Upper lobe of left lung (tissue), 4 donors: ENCODE measurements around the gene EXOC4.

Experiments
- POLR2A ChIP-seq, 4 donors: fragments of 450-650 bp; IDR thresholded peaks; one replicate each; pipeline ENCODE4 v1.5.1; 2016 to 2017; ENCODE audit warnings: antibody characterized with exemption in 4 of 4, mild to moderate bottlenecking in 2 of 4
- TF ChIP-seq, protein P1 (sequence below), 6 experiments: fragments of 450-650 bp in 4 of 6; fragments of 200-600 bp in 2 of 6; sonication (generic) in 2 of 6; IDR thresholded peaks; one replicate each; pipeline ENCODE4 v1.5.1; 2016 to 2019; ENCODE audit warnings: antibody characterized with exemption in 6 of 6

DNA sequence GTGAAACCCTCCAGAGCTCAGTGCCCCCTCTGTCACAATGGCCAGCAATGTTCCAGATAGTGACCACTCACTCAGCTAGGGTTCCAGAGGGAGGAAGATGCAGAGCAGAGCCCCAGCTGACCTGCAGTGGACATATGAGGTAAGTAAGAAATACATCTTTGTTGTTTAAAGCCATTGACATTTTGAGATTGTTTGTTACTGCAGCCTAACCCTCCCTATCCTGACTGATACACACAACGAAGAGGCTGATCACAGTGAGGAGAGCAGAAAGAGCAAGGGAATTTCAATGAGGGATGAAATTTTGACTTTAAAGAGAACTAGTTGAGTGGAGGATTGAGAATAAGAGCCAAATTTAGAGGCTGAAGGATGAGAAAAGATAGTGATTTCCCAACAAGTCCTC, 822.9 kb downstream of the EXOC4 start:
- TF ChIP-seq, protein P1, sequence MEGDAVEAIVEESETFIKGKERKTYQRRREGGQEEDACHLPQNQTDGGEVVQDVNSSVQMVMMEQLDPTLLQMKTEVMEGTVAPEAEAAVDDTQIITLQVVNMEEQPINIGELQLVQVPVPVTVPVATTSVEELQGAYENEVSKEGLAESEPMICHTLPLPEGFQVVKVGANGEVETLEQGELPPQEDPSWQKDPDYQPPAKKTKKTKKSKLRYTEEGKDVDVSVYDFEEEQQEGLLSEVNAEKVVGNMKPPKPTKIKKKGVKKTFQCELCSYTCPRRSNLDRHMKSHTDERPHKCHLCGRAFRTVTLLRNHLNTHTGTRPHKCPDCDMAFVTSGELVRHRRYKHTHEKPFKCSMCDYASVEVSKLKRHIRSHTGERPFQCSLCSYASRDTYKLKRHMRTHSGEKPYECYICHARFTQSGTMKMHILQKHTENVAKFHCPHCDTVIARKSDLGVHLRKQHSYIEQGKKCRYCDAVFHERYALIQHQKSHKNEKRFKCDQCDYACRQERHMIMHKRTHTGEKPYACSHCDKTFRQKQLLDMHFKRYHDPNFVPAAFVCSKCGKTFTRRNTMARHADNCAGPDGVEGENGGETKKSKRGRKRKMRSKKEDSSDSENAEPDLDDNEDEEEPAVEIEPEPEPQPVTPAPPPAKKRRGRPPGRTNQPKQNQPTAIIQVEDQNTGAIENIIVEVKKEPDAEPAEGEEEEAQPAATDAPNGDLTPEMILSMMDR (IDR thresholded peaks at IDR 0.05) = no peak
- no peak for TF ChIP-seq POLR2A (IDR thresholded peaks at IDR 0.05)
